ENCODE measurements around the gene VKORC1. TPM values are rescaled to one million over a fixed set of nuclear protein-coding genes. Genes with fewer than 3 reads are reported as not detected.

VKORC1 gene
- total and polyA plus RNA-seq, 2 experiments from 2014 or later, result 89.6 to 100 TPM

DNA sequence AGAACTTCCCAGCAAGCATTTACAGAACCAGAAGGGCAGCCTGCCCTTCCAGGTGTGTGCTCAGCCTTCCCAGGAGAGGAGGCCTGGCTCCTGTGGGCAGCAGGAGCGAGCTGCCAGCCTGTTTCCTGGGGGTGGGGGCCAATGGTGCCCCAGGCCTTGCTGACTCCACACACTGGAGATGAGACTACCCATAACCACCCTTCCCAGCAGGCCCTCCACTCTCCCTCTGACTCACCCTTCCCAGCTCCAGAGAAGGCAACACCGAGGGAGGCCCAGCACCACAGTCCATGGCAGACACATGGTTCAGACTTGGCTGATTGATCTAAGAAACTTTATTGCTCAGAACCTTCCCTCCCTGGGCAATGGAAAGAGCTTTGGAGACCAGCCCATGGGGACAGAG is 4.1 kb downstream of the VKORC1 start (continued):
- no peak for TF ChIP-seq POLR2AphosphoS5 (IDR thresholded peaks at IDR 0.05; ENCODE audit: low read depth)
- TF ChIP-seq, protein P1, sequence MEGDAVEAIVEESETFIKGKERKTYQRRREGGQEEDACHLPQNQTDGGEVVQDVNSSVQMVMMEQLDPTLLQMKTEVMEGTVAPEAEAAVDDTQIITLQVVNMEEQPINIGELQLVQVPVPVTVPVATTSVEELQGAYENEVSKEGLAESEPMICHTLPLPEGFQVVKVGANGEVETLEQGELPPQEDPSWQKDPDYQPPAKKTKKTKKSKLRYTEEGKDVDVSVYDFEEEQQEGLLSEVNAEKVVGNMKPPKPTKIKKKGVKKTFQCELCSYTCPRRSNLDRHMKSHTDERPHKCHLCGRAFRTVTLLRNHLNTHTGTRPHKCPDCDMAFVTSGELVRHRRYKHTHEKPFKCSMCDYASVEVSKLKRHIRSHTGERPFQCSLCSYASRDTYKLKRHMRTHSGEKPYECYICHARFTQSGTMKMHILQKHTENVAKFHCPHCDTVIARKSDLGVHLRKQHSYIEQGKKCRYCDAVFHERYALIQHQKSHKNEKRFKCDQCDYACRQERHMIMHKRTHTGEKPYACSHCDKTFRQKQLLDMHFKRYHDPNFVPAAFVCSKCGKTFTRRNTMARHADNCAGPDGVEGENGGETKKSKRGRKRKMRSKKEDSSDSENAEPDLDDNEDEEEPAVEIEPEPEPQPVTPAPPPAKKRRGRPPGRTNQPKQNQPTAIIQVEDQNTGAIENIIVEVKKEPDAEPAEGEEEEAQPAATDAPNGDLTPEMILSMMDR (conservative IDR thresholded peaks at IDR 0.05; ENCODE audit: low read depth in 2 of 2), result no peak

DNA sequence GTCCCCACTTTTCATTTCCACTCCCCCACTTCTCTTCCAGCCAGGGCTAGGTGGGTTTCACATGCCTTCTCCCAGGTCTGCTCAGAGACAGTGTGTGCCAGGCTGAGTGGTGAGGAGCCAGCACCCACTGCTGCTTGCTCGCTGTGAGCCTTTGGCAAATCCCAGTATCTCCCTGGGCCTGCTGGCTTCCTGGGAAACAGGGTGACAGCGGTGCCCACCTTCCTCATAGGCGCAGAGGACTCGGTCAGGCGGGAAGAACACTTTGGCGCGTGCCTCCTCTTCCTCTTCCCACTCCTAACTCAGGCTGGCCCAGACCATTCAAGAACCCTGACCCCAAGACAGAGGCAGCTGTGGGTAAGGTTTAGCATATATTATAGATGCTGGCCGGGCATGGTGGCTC is 5.4 kb downstream of the VKORC1 start:
- H3K4me1 ChIP-seq (ENCODE audit: insufficient read depth), result peaks cover 7% of the 10 kb centered on the region; the same call in 1 of the 2 replicates
- no peak overlapping the region for H3K27ac ChIP-seq (ENCODE audit: low read depth)
- Mint-ChIP-seq H3K4me3 (no peak overlapping the region; the same call in 2 of the 3 replicates), H3K9me3 (no peaks in the 10 kb centered on the region), H3K4me1 (peaks cover 8% of the 10 kb centered on the region; the same call in 1 of the 3 replicates), H3K27ac (no peak overlapping the region), H3K27me3 (ENCODE audit: insufficient read depth, low read depth, poor library complexity) (peaks cover 16% of the 10 kb centered on the region), H3K36me3 (ENCODE audit: low read depth) (peaks cover 24% of the 10 kb centered on the region)
- no peaks in the 10 kb centered on the region for H3K9me2 ChIP-seq (ENCODE audit: insufficient read depth)
- H3K79me2 ChIP-seq (replicated peaks; ENCODE audit: insufficient read depth), result peaks cover 16% of the 10 kb centered on the region
- no peak overlapping the region for H3K4me2 ChIP-seq
- H3F3A ChIP-seq (replicated peaks; ENCODE audit: low read depth), result peaks cover 1% of the 10 kb centered on the region; the same call in 1 of the 2 replicates
- ATAC-seq (no peak), DNase-seq (ENCODE audit: low spot score) (no peak)
- no peaks in the 10 kb centered on the region for H3K36me3 ChIP-seq (ENCODE audit: insufficient read depth)
- H4K20me1 ChIP-seq (replicated peaks; ENCODE audit: insufficient read depth), result no peaks in the 10 kb centered on the region
- H3K27me3 ChIP-seq (ENCODE audit: insufficient read depth), result no peaks in the 10 kb centered on the region
- H3K4me3 ChIP-seq, result no peak overlapping the region
- H2AFZ ChIP-seq, result no peak overlapping the region
- no peak for TF ChIP-seq ZNF114 (CRISPR knock-in tag; IDR thresholded peaks at IDR 0.05)
- no peak for TF ChIP-seq ZNF331 (CRISPR knock-in tag; IDR thresholded peaks at IDR 0.05; ENCODE audit: low read depth)
- TF ChIP-seq, protein P2, sequence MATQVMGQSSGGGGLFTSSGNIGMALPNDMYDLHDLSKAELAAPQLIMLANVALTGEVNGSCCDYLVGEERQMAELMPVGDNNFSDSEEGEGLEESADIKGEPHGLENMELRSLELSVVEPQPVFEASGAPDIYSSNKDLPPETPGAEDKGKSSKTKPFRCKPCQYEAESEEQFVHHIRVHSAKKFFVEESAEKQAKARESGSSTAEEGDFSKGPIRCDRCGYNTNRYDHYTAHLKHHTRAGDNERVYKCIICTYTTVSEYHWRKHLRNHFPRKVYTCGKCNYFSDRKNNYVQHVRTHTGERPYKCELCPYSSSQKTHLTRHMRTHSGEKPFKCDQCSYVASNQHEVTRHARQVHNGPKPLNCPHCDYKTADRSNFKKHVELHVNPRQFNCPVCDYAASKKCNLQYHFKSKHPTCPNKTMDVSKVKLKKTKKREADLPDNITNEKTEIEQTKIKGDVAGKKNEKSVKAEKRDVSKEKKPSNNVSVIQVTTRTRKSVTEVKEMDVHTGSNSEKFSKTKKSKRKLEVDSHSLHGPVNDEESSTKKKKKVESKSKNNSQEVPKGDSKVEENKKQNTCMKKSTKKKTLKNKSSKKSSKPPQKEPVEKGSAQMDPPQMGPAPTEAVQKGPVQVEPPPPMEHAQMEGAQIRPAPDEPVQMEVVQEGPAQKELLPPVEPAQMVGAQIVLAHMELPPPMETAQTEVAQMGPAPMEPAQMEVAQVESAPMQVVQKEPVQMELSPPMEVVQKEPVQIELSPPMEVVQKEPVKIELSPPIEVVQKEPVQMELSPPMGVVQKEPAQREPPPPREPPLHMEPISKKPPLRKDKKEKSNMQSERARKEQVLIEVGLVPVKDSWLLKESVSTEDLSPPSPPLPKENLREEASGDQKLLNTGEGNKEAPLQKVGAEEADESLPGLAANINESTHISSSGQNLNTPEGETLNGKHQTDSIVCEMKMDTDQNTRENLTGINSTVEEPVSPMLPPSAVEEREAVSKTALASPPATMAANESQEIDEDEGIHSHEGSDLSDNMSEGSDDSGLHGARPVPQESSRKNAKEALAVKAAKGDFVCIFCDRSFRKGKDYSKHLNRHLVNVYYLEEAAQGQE (IDR thresholded peaks at IDR 0.05; ENCODE audit: unreplicated experiment), result no peak
- no peak for TF ChIP-seq CREB1 (CRISPR knock-in tag; IDR thresholded peaks at IDR 0.05; ENCODE audit: low read depth)
- no peak for TF ChIP-seq STAT1 (IDR thresholded peaks at IDR 0.05; ENCODE audit: unreplicated experiment)
- TF ChIP-seq NANOG (IDR thresholded peaks at IDR 0.05; ENCODE audit: borderline replicate concordance), result no peak
- no peak for TF ChIP-seq ZNF462 (CRISPR knock-in tag; IDR thresholded peaks at IDR 0.05)
- no peak for TF ChIP-seq JUNB (IDR thresholded peaks at IDR 0.05; ENCODE audit: unreplicated experiment)
- no peak for TF ChIP-seq EZH2phosphoT487 (IDR thresholded peaks at IDR 0.05; ENCODE audit: unreplicated experiment)
- TF ChIP-seq EZH2 (IDR thresholded peaks at IDR 0.05; ENCODE audit: low read depth, unreplicated experiment), result no peak
- no peak for TF ChIP-seq POLR2AphosphoS5 (IDR thresholded peaks at IDR 0.05; ENCODE audit: low read depth)
- TF ChIP-seq, protein P1 (conservative IDR thresholded peaks at IDR 0.05; ENCODE audit: low read depth in 2 of 2), result no peak

Measured in GM23338 (cell line).